ENCODE measurements around the gene CALB2.
A peak's percentile ranks its signal among the peaks of the same experiment; 100 is the strongest.

CALB2 gene

GRCh38 chr16:71406316-71406715, 47.8 kb downstream of the CALB2 start:
- H3K27ac ChIP-seq, result no peak overlapping the region
- TF ChIP-seq CTCF (conservative IDR thresholded peaks at IDR 0.05) (no peak), ZFX (IDR thresholded peaks at IDR 0.05) (no peak)

DNA sequence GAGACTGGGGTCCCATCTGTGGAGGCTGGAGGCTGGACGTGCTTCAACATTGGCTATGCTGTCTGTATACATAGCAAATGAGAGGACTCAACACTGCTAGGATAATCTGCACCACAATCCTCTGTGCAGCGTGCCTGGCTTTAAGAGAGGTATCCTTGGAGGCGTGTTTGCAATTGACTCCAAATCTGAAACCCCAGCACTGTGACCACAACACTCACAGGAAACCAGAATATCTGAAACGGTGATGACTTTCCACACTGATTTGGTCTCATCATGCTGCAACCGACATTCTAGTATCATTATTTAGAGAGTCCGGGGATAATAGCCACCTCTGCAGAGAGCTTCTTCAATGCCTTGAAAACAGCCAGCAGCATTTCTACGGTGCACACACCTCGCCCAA, 48.2 kb downstream of the CALB2 start:
- no peak overlapping the region for H3K27ac ChIP-seq
- TF ChIP-seq CTCF (conservative IDR thresholded peaks at IDR 0.05) (no peak), ZFX (IDR thresholded peaks at IDR 0.05) (no peak)

- no peak overlapping the region for H3K27ac ChIP-seq
- TF ChIP-seq ZFX (IDR thresholded peaks at IDR 0.05) (no peak), CTCF (conservative IDR thresholded peaks at IDR 0.05) (no peak)
Observed at GRCh38 chr16:71407731-71408130, 49.2 kb downstream of the CALB2 start.

GRCh38 chr16:71408536-71408935, 50.0 kb downstream of the CALB2 start:
- TF ChIP-seq CTCF (conservative IDR thresholded peaks at IDR 0.05) (no peak), ZFX (IDR thresholded peaks at IDR 0.05) (no peak)
- no peak overlapping the region for H3K27ac ChIP-seq

GRCh38 chr16:71409011-71409775, 50.7 kb downstream of the CALB2 start:
- no peak for TF ChIP-seq ZFX (IDR thresholded peaks at IDR 0.05)
- no peak for TF ChIP-seq CTCF (conservative IDR thresholded peaks at IDR 0.05)
- no peak overlapping the region for H3K27ac ChIP-seq

GRCh38 chr16:71410146-71410545, 51.6 kb downstream of the CALB2 start:
- TF ChIP-seq ZFX (IDR thresholded peaks at IDR 0.05) (no peak), CTCF (conservative IDR thresholded peaks at IDR 0.05) (no peak)
- no peak overlapping the region for H3K27ac ChIP-seq

DNA sequence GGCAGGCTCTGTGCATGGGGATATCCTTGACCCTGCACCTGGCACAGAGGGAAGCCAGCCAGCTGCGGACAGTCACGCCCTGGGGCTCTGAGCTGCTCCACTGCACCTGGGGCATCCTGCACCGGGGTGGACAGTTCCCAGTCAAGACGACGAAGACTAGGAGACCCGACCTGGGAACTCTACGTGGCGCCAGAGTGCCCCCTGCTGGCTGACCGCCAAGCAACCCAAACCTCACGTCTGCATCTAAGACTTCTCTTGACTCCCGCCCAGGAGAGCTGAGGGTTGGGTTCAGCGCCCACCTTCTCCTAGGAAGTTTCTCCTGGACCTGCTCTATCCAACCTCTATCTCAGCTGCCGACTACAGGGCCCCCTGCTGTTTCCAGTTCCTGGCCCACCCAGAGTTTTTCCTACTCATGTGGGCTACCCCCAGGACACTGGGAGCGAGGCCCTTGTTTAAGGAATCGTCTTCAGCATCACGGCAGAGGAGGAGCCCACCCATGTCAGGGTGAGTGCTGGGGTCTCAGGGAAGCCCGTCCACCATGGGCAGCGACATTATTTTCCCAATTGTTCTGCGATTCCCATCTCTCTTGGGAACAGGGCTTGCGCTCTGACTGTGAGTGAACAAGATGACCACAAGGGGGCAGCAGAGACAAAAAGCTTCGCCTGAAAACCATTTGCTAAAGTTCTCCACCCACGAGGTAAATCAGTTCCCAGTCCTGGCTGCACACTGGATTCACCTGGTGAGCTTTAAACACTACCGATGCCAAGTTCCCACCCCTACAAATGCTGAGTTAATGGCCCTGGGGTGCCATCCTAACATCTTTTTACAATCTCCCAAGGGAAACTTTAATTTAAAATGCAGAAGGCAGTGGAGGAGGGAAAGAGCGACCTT, 54.0 kb downstream of the CALB2 start:
- no peak overlapping the region for H3K27ac ChIP-seq
- TF ChIP-seq ZFX (IDR thresholded peaks at IDR 0.05), result no peak
- peak; percentile 90 for TF ChIP-seq CTCF (conservative IDR thresholded peaks at IDR 0.05)

Measured in C4-2B (cell line).